T47D (cell line): ENCODE results near the gene ARPC5L.

ENCODE experiments used
- DNase-seq, 2 experiments: peaks; one replicate each; pipeline versions ENCODE4 v3.0.0 to v3.0.0-alpha.2; 2011 to 2012; ENCODE audit warnings: low read depth in 1 of 2, low spot score in 1 of 2
- JUND ChIP-seq: IDR thresholded peaks from 2 replicates; pipeline ENCODE4 v1.6.1; 2012; ENCODE audit warnings: low read depth
- in situ Hi-C: cut with HindIII; loops from 2 replicates; pipeline ENCODE4 v1.10.0; 2016; ENCODE audit warnings: low sequenced_read_pairs, low pct_unique_long_range_greater_than_20kb

The ARPC5L gene

DNA sequence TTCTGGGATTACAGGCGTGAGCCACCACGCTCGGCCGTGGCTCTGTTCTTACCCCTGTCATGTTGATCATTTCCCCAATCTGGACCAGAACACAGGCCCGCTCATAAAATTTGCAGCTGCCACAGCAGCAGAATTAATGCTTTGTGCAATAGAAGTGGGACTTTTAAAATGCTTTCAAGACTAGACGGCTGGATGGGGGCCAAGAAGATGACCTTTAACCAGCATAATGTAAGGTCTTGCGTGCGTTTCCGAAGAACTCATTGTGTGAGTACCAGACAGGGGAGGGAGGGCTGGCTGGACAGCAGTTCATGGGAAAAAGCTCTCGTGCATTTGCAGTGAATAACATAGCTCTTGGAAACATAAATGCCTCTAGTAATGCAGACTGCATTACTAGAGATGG lies 12.1 kb upstream of the ARPC5L start:
- TF ChIP-seq JUND: no peak
- in situ Hi-C loops: no loop called here
- DNase-seq: no peak

GRCh38 chr9:124852121-124852828 lies 9.7 kb upstream of the ARPC5L start:
- in situ Hi-C loops: no loop called here
- no peak for DNase-seq
- no peak for TF ChIP-seq JUND

DNA sequence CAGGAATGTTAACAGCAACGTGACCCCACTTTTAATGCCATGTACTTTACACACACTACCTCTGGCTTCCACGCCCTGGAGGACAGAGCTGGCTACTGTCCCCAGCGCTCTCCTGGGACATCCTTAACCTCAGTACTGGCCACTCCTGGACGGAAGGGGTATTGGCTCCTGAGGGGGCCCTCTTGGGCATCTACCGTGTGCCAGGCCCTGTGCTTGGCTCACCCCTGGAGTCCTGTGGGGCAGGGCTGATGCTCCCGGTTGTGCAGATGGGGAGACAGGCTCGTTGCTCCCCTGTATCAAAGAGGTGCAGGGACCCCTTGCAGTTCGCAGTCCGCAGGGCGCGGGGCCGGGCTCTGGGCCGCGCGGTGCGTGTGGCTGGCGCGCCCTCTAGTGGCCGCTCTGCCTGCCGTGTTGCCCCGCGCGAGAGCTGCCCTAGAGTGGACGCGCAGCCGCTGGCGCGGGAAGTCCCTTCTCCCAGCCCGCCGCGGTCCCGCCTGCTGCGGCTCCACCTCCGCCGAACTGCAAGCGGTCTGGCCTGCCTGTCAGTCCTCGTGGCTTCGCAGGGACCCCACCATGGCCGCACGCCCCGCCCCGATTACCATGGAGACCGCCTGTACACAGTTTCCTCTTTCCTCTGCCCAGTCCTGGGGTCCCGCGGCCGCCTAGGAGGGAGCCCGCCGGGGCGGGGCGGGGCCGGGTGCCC lies 8.9 kb upstream of the ARPC5L start, which contains the start of gene WDR38:
Gene WDR38 (plus strand): TSS at position 632 of the 703 bp plus-strand sequence. CDS start 72 bp downstream, outside the sequence.
- DNase-seq: peak; percentile 92 to 97
- in situ Hi-C loops: no loop called here
- TF ChIP-seq JUND: no peak

DNA sequence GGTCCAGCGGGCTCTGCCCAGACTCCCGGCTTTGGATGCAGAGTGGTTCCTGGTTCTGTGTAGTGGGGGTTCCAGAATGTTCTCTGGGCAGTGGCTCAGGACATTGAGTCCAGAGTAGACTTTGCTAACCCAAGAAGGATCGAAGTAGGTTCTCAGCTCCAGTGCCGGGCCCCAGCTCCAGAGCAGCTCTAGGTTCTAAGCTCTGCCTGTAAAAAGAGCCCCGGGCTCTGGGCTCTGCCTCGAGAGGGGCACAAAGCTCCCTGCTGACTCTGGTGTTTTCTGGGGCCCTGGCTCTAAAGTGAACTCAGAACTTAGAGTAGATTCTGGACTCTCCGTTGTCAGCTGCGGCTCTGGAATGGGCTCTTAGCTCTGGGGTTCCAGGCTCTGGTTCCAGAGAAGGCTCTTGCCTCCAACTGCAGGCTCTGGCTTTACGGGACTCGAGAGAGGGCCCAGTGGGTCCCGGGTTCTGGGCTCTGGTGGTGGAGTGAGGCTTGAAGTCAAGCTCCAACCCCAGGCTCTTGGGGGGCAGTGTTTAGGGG lies 8.3 kb upstream of the ARPC5L start:
- in situ Hi-C loops: no loop called here
- no peak for DNase-seq

DNA sequence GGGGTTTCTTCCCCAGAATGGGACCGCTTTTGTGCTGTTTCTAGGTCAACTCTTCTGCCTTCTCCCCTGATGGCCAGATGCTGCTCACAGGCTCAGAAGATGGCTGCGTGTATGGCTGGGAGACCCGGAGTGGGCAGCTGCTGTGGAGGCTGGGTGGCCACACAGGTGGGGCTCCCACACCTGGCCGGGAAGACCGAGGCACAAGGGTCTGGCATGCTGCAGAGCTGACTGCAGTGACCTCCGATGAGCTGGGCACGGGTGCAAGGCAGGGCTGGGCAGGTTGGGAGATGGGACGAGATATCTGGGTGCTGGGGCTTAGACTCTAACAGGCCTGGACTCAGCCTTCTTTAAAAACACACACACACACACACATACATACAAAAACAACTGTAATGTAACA lies 7.8 kb upstream of the ARPC5L start:
- DNase-seq: no peak
- TF ChIP-seq JUND: no peak
- in situ Hi-C loops: no loop called here

More for the DNA sequence above, 8.3 kb upstream of the ARPC5L start:
- no peak for TF ChIP-seq JUND

- no peak for TF ChIP-seq JUND
- in situ Hi-C loops: no loop called here
- DNase-seq: no peak
Observed at GRCh38 chr9:124854822-124855221, 7.1 kb upstream of the ARPC5L start.

DNA sequence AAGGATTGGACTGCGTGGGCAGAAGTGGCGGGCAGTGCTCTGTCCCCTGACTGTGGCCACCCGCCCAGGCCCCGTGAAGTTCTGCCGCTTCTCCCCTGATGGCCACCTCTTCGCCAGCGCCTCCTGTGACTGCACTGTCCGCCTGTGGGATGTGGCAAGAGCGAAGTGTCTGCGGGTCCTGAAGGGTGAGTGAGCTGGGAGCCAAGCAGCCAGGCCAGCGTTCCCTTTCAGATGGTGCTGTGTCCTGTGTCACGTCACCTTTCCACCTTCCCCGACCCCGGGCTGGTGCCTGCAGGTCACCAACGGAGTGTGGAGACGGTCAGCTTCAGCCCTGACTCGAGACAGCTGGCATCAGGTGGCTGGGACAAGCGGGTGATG lies 6.4 kb upstream of the ARPC5L start:
- in situ Hi-C loops: no loop called here
- no peak for TF ChIP-seq JUND
- DNase-seq: no peak

GRCh38 chr9:124855944-124856765 lies 5.8 kb upstream of the ARPC5L start:
- DNase-seq: peak in 1 of 2 experiments; percentile 54
- TF ChIP-seq JUND: no peak
- in situ Hi-C loops: no loop called here

- DNase-seq: no peak
- no peak for TF ChIP-seq JUND
- in situ Hi-C loops: no loop called here
Observed at GRCh38 chr9:124857533-124858162, 4.3 kb upstream of the ARPC5L start.

DNA sequence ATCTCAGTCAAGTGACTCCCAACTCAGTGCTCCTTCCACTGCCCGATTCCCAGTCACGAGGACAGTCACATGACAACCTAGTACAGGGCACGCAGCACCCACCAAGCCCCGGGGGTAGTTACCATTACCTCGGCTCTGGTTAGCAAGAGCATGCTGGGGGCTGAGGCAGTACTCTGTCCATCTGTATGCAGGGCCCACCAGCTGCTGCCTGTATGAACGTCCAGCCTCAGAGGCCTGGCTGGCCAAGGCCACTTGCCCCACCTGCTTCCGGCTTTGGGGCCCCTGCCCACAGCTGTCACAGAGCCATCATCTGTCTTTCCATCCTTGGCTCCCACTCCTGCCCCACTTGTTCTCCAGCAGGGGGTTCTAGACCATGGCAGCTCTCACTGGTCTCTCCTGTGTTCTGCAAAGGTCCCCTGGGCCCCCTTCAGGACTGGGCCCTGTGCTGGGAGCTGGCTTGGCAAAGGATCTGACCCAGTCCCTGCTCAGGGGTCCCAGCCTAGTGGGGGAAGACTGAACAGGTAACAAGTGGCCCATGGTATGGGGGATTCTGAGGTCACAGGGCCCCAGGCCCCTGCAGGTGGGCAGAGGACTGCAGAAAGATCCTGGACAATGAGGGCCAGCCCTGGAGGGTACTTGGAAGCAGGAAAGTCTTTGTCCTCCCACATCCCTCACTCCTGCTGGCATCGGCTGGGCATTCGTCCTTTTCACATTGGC lies 3.4 kb upstream of the ARPC5L start:
- no peak for DNase-seq
- in situ Hi-C loops: no loop called here
- TF ChIP-seq JUND: no peak

GRCh38 chr9:124859803-124860581 lies 1.9 kb upstream of the ARPC5L start:
- TF ChIP-seq JUND: no peak
- in situ Hi-C loops: no loop called here
- no peak for DNase-seq
